KOPT-K1 (cell line): ENCODE measurements around the gene PSME2.

Source experiments
- H3K27ac ChIP-seq: fragments of 200-600 bp; sonication (generic); 2 replicates; pipeline ENCODE4 v1.5.1; 2016; ENCODE audit warnings: antibody characterized with exemption, mild to moderate bottlenecking, low read depth, low read length; ENCODE audit not compliant: poor library complexity, severe bottlenecking
- H3K36me3 ChIP-seq: fragments of 200-600 bp; sonication (generic); 2 replicates; pipeline ENCODE4 v1.5.1; 2017; ENCODE audit warnings: antibody characterized with exemption, mild to moderate bottlenecking, low read length, moderate library complexity; ENCODE audit not compliant: insufficient read depth
- H3K9me3 ChIP-seq: fragments of 200-600 bp; sonication (generic); 2 replicates; pipeline ENCODE4 v1.5.1; 2017; ENCODE audit warnings: antibody characterized with exemption, low read length, mild to moderate bottlenecking; ENCODE audit not compliant: insufficient read depth, poor library complexity, severe bottlenecking

The PSME2 gene

DNA sequence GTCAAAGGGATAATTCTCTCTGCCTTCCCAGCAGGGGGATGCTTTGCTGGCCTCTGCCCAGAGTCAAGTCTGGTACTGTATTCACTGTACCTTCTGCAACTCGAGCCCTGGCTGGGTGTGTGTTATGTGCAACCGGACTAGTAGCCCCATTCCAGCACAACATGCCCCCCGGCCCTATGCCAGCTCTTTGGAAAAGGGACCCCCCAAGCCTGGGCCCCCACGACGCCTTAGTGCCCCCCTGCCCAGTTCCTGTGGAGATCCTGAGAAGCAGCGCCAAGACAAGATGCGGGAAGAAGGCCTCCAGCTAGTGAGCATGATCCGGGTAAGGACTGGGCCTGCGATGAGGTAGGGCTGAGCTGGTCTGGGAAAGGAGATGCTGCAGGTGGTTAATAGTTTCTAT lies 4.2 kb upstream of the PSME2 start:
- Histone ChIP-seq H3K27ac (no peak overlapping the region), H3K9me3 (no peaks in the 10 kb centered on the region), H3K36me3 (peaks cover 63% of the 10 kb centered on the region)

DNA sequence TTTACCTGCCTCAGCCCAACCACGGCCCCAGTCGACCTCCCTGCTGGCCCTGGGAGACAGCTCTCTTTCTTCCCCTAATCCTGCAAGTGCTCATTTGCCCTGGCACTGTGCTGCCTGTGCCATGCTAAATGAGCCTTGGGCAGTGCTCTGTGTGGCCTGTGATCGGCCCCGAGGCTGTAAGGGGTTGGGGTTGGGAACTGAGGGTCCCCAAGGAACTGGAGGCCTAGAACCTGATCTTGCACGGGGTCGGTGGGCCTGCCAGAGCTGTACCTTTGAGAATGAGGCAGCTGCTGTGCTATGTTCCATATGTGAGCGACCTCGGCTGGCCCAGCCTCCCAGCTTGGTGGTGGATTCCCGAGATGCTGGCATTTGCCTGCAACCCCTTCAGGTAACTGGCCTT lies 3.7 kb upstream of the PSME2 start:
- peaks cover 57% of the 10 kb centered on the region for H3K36me3 ChIP-seq
- H3K9me3 ChIP-seq = no peaks in the 10 kb centered on the region
- no peak overlapping the region for H3K27ac ChIP-seq

DNA sequence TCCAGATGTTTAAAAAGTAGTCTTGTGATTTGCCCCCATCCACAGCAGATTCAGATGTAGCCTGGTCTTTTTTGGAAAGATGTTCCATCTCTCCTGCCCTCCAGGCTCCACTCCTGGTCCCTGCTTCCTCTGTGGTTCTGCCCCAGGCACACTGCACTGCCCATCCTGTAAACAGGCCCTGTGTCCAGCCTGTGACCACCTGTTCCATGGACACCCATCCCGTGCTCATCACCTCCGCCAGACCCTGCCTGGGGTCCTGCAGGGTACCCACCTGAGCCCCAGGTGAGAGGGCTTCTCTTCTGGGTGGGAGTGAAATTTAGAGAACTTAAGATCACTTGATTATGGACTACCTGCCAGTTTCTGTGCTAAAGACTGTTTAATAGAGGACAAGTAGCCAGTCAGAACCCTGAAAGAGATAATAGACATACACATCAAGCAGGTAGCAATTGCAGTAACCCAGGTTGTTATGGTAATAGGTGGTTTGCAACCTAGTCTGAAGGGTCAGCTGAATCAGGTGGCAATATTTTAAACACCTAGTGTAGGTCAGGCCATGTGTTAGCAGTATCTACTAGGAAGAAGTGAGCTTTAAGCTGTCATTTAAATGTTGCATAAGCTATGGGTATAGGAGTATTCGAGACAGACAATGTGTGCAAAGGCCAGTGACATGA lies 3.0 kb upstream of the PSME2 start:
- H3K36me3 ChIP-seq = peaks cover 57% of the 10 kb centered on the region
- H3K27ac ChIP-seq = no peak overlapping the region

DNA sequence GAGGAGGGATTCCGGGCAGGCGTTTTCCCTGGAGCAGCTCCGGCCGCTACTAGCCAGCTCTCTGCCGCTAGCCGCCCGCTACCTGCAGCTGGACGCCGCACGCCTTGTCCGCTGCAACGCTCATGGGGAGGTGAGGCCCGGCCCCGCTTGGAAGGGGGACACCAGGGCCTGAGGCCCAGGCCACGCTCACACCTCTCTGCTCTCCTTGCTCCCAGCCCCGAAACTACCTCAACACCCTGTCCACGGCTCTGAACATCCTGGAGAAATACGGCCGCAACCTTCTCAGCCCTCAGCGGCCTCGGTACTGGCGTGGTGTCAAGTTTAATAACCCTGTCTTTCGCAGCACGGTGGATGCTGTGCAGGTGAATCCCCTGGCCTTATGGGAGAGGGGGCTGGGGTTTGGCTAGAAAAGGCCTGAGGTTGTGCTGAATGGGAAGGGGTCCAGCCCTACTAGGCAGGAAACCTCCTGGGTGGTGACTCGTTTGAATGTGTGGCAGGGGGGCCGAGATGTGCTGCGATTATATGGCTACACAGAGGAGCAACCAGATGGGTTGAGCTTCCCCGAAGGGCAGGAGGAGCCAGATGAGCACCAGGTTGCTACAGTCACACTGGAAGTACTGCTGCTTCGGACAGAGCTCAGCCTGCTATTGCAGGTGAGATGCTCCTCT lies 1.5 kb upstream of the PSME2 start:
- H3K9me3 ChIP-seq = no peaks in the 10 kb centered on the region
- H3K27ac ChIP-seq = peak overlapping the region; percentile 96
- peaks cover 67% of the 10 kb centered on the region for H3K36me3 ChIP-seq

More for the DNA sequence above, 3.0 kb upstream of the PSME2 start:
- no peaks in the 10 kb centered on the region for H3K9me3 ChIP-seq

DNA sequence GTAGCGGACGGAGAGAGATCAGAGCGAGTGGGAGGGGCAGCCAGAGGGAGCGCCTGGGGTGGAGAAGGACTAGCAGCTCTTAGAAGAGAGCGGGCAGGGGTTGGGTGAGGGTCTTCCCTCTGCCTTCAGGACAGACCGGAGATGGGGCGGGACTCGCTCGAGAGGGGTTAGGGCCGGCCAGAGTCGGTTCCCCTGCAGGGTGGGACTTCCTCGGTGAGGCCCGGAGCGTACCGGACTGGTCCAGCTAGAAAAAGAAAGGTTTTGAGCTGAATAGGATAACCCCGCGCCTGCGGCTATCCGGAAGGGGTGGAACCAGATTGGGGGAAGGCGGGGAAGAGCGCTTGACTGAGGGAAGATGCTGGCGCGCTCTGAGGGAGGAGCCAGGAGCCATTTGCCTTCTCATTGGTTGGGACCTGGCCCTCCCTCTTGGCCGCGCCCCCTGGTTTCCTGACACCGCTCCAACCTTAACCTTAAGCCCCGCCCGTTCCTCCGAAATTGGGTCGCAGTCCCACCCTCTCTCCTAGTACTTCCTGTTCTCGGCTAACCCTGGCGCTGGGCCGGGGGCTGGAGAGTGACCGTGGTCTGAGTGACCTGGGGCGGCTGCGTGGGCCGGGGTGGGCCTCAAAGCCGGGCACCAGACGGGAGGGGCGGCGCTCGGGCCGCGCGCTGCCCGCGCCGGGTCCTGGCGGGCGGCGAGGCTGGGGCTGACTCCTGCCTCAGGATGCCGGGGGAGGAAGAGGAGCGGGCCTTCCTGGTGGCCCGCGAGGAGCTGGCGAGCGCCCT lies 759 bp upstream of the PSME2 start, which contains the start of gene RNF31:
Gene RNF31 (plus strand): TSS at position 521 of the 783 bp plus-strand sequence. CDS start 201 bp downstream, at position 722.
- Histone ChIP-seq H3K9me3 (no peaks in the 10 kb centered on the region), H3K36me3 (peaks cover 65% of the 10 kb centered on the region), H3K27ac (peak within 1 kb of the TSS; percentile 96)

DNA sequence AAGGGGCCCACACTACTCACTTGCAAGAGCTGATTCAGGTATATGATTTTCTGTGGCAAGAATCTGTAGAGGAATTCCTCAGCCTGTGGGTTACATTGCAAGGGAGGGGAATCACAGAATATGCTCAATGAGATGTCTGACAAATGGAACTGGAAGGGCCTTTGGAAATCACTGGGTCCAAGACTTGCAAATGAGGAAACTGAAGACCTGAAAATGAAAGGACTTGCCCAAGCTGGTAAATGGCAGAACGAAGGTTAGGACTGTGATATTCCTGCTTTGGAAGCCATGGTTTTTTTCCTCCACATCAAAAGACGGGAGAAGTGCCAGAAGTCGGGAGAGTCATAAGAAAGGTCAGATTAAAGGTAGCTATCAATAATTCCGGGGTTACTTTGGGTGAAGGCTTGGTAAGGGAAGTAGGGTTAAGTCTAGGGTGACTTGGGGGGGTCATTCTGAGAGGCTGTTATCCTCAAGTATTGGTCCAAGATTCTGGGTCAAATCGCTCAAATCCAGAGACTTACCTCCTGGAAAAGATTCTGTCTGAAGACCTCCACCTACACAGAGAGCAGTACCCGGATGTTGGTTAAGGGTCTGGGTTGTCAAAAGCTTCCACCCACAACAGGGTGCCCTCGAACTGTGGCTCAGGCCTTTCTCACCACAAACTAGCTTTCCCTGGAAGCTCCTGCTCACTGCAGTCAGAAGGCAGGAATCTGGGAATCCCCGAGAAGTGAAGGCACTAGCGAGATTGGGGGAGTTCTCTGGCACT lies 539 bp downstream of the PSME2 start:
- Histone ChIP-seq H3K27ac (peak overlapping the region; percentile 96), H3K9me3 (no peaks in the 10 kb centered on the region), H3K36me3 (peaks cover 53% of the 10 kb centered on the region)

DNA sequence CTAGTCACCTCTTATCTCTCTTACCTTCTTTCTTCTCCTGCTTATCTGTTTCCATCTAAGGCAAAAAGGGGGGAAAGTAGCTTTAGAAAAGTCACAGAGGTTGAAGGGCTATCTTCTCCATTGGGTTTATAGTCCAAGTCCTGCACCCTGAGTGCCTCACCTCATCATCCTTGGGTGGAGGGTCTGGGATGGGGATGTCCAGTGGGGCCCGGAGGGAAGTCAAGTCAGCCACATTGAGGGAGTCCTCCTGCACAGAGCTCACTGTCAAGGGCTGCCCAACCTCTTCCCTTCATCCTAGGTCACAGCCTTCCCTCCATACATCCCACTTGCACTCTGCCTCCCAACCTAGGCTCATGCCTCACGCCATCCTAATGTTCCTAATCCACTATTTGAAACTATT lies 1.2 kb downstream of the PSME2 start:
- Histone ChIP-seq H3K9me3 (no peaks in the 10 kb centered on the region), H3K36me3 (peaks cover 46% of the 10 kb centered on the region), H3K27ac (peak overlapping the region; percentile 96)

DNA sequence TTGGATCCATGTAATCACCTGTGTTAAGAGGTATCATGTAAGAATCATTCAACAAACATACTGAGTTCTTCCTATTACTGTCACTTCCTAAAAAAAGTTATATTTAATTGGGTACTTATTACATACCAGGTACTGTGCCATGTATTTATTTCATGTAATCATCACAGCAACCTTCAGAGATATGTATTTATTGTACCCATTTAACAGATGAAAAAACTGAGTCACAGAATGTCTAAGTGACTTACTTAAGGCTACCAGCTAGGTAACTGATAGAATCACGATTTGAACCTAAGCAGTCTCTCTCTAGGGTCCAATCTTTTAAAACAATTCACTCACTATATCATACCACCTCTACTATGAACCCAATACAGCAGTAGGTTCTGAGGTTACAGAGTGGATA lies 2.0 kb downstream of the PSME2 start:
- peaks cover 42% of the 10 kb centered on the region for H3K36me3 ChIP-seq
- H3K9me3 ChIP-seq = no peaks in the 10 kb centered on the region
- no peak overlapping the region for H3K27ac ChIP-seq

DNA sequence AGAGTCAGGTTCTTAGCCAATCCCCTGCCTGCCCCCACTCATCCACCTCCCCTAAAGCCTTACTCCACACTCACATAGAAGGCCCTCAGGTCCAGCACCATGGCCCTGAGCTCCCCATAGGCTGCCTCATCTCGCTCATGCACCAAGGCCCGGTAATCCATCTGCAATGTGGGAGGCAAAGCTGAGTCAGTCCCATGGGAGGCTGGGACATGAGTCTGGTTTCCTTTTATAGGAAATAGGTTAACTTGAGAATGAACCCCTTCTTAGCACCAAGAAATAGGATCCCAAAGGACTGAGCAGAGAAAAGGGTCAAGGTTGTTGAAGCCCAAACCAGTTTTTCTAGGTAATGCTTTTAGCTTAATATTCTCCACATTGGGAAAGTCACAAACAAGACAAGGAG lies 2.9 kb downstream of the PSME2 start:
- H3K9me3 ChIP-seq = no peaks in the 10 kb centered on the region
- no peak overlapping the region for H3K27ac ChIP-seq
- H3K36me3 ChIP-seq = peaks cover 42% of the 10 kb centered on the region

DNA sequence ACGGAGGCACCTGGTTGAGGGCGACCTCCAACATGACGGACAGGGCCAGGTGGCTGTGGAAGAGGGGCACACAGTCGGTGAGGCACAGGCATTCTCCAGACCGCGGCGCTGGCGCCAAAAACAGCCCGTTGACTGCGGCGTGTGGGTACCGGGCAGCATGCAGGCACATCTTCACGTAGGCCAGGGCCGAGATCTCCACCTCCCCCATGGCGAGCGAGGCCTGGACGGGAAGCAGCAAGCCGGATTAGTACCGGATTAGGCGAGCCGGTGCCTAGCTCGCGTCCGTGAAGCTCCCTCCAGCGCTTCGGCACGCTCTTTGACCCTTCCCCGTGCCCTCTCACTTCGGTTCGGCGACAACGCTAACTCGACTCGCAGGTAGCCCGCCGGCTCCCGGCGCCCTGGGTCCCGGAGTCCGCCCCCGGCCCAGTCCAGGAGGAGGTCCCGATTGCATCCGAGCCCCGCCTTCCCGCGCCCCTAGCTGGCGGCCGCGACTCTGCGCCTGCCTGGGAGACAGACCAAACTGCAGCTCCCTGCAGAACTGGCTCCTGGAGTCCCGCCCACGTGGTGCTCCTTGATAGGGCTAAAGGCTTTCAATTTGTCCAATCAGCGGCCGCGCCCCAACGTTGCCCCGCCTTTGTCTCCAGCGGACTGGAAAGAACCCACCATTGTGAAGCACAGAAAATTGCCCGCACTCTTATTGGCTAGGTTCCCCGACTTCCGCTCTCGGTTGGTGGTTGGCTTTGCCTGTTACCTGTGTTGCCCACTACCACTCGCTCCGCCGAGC lies 5.1 kb downstream of the PSME2 start, which contains the start of gene EMC9:
Gene EMC9 (minus strand): TSS at position 495 of the 784 bp plus-strand sequence. CDS start 287 bp downstream, at position 208.
- peak within 1 kb of the TSS; percentile 95 for H3K27ac ChIP-seq
- H3K36me3 ChIP-seq = peaks cover 55% of the 10 kb centered on the region
- no peaks in the 10 kb centered on the region for H3K9me3 ChIP-seq

DNA sequence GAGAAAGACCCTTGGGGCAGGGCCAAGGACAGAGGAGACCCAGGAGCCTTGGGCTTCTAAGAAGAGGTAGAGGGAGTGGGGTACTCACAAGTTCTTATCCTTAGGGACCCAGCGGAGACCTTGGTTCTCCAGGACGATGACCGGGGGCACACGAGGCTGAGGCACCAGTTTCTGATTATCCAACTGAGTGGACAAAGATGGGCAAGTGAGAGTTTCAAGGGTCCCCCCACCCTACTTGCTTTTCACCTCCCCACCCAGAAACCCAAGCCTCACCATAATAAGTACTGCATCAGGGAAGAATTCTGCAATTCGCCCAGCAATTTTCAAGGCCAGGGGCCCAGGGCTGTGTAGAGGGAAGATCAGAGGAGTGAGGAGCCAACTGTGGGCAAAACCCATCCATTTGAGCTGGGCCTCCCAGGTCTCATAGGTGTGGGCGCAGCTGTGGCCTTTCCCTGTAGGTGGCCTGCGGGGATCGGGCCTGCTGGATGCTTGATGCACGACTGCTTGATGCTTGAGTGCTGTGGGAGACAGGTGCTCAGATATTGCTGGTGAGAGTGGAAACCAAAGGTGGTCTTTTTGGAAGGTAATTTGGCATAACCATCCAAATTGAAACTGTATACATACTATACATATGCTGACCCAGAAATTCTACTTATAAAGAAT lies 7.0 kb downstream of the PSME2 start:
- peaks cover 49% of the 10 kb centered on the region for H3K36me3 ChIP-seq
- H3K27ac ChIP-seq = no peak overlapping the region
- H3K9me3 ChIP-seq = no peaks in the 10 kb centered on the region

DNA sequence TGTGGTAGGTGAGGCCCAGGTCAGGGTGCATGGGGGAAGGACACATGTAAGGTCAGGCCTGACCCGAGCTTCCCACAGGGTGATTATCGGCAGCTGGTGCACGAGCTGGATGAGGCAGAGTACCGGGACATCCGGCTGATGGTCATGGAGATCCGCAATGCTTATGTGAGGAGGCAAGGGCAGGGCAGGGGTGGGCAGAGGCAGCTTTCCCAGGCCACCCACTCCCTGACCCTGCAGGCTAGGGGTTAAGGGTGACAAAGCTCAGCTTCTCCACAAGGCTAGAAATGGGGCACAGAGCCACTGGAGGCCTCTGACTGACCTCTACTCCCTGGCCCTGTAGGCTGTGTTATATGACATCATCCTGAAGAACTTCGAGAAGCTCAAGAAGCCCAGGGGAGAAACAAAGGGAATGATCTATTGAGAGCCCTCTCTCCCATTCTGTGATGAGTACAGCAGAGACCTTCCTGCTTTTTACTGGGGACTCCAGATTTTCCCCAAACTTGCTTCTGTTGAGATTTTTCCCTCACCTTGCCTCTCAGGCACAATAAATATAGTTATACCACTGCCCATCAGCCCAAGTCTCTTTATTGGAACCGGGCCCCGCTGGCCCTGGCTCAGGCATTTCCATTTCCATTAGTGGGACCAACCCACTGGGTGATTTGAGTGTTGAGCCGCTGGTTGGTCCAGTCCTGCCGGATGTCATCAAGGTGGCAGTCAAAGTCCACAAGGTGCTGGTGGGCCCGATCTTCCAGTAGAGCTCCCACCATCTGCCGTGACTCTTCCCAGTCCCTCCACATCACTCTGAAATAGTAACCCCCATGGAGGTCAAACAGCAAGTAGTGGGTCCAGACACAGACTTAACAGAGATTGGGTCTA lies 7.8 kb downstream of the PSME2 start:
- Histone ChIP-seq H3K9me3 (no peaks in the 10 kb centered on the region), H3K36me3 (peaks cover 41% of the 10 kb centered on the region), H3K27ac (no peak overlapping the region)
